NCI-H345 treated with DMSO at 0.1 percent for 48 hours (cell line): ENCODE data around the gene P2RX5.

Experiments used
- DNase-seq: peaks from one replicate; lab custom pipeline; 2025; ENCODE audit not compliant: unreplicated experiment; lab: John Stamatoyannopoulos, UW

The P2RX5 gene

DNA sequence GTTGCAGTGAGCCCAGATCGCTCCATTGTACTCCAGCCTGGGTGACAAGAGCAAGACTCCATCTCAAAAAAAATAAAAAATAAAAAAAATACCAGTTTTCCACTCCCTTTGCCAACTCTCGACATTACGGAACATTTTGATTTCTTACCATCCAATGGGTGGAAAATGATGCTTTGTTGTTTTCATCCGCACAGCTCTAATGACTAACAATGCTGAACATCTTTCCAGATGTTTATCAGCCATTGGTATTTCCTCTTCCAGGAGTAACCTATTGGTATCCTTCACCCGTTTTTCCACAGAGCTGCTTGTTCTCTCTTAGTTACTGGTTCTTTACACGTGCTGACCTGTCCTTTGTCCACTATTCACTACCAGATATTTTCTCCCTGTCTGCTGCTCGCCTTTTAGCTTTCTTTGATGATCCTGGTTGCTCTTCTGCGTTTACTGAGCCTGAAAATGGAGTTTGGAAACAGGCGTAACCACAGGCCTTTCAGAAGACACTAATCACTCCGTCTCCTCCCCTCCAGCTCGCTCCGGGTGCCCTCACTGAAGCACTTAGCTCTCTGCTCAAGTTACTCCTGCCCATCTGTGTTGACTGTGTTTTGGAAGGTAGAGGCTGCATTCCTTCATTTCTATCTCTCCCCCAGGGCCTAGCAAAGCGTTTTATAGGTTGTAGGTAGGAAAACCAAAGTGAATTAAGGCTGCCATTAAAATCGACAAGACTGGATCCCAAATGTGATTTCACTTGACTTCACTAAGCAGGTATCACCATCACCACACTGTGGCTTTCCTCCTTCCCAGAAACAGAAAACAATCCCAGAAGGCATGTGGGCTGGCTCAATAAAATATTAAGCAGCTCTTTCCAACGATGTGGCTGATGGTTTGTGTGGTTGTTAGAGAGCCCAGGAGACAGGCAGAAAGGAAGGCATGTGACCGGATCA is 68.9 kb downstream of the P2RX5 start:
- no peak for DNase-seq
